HepG2 (cell line): ENCODE data around the gene LMOD3.

Experiments
- ARNT ChIP-seq: fragments of 450-650 bp; IDR thresholded peaks from 2 replicates; pipeline ENCODE4 v1.6.1; 2017
- EHMT2 ChIP-seq: fragments of 200-600 bp; sonication (generic); IDR thresholded peaks from 2 replicates; pipeline ENCODE4 v1.7.0; 2017; ENCODE audit warnings: antibody characterized with exemption, low read depth, low read length, borderline replicate concordance
- FOXK1 ChIP-seq: sonication (generic); formaldehyde crosslinking; IDR thresholded peaks from 2 replicates; pipeline ENCODE4 v1.4.0; 2020; ENCODE audit warnings: low read depth, missing genetic modification reagents, borderline replicate concordance
- GLMP ChIP-seq: sonication (generic); formaldehyde crosslinking; IDR thresholded peaks from 2 replicates; pipeline ENCODE4 v1.9.0; 2021; ENCODE audit warnings: missing genetic modification reagents, mild to moderate bottlenecking, borderline replicate concordance
- HDAC2 ChIP-seq: sonication (generic); formaldehyde crosslinking; IDR thresholded peaks from 2 replicates; pipeline ENCODE4 v1.4.0; 2020; ENCODE audit warnings: missing genetic modification reagents
- HOXD1 ChIP-seq: sonication (generic); formaldehyde crosslinking; IDR thresholded peaks from 2 replicates; pipeline ENCODE4 v1.5.0; 2020; ENCODE audit warnings: missing genetic modification reagents
- NBN ChIP-seq: fragments of 450-650 bp; conservative IDR thresholded peaks from 2 replicates; pipeline ENCODE4 v1.6.1; 2017
- RBFOX2 ChIP-seq: fragments of 200-400 bp; formaldehyde crosslinking; IDR thresholded peaks from 2 replicates; pipeline ENCODE4 v1.6.1; 2017; ENCODE audit warnings: low read depth, mild to moderate bottlenecking, low read length
- RELA ChIP-seq: sonication (generic); formaldehyde crosslinking; IDR thresholded peaks from 2 replicates; pipeline ENCODE4 v1.4.0; 2020; ENCODE audit warnings: missing genetic modification reagents
- SNRNP70 ChIP-seq: fragments of 200-400 bp; formaldehyde crosslinking; IDR thresholded peaks from 2 replicates; pipeline ENCODE4 v1.6.1; 2017; ENCODE audit warnings: mild to moderate bottlenecking, low read depth, low read length, moderate library complexity
- ZFP1 ChIP-seq: IDR thresholded peaks from 2 replicates; pipeline ENCODE4 v1.6.1; 2016
- ZKSCAN8 ChIP-seq: IDR thresholded peaks from 2 replicates; pipeline ENCODE4 v1.6.1; 2016; ENCODE audit warnings: borderline replicate concordance, missing genetic modification reagents, missing compliant biosample characterization
- ZNF3 ChIP-seq: IDR thresholded peaks from 2 replicates; pipeline ENCODE4 v1.7.0; 2017; ENCODE audit warnings: inconsistent platforms

DNA sequence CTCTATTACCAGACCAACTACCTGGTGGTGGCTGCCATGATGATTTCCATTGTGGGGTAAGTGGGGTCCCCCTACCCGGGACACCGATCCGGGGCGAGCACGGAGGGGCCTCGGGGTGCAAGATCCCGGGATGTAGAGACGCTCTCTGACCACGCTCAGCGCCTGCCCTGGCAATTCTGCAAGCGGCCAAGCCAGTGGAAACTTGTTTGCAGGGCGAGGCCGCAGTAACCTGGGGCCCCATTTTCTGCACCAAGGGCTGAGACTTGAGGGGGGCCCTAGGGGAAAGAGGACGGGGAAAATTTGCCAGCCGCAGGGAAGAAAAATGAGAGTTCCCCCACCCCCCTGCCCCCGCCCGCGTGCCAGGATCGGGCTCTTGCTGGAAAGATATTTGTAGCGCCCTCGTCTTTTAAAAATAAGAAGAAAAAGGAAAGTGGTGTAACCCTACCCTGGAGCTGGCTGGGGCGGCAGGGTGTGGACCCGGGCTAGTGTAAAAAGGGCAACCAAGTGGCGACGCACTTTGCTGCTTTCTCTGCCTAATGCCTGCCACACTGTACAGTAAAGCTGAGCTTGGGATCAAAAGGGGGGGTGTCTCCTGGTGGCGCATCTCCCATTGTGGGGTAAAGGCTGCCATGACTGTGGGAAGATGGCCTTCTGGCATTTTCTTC is 37.1 kb downstream of the LMOD3 start:
- no peak for TF ChIP-seq SNRNP70
- no peak for TF ChIP-seq RELA (CRISPR knock-in tag)
- no peak for TF ChIP-seq EHMT2
- TF ChIP-seq ZFP1 (CRISPR knock-in tag): no peak
- TF ChIP-seq FOXK1 (CRISPR knock-in tag): no peak
- no peak for TF ChIP-seq HDAC2 (CRISPR knock-in tag)
- TF ChIP-seq ARNT: no peak
- TF ChIP-seq NBN: no peak
- no peak; the same call in 1 of the 2 replicates for TF ChIP-seq ZNF3 (CRISPR knock-in tag)
- no peak for TF ChIP-seq GLMP (CRISPR knock-in tag)
- no peak for TF ChIP-seq HOXD1 (CRISPR knock-in tag)
- no peak for TF ChIP-seq ZKSCAN8 (CRISPR knock-in tag)
- no peak for TF ChIP-seq RBFOX2
